ENCODE measurements around the gene DYTN.

The DYTN gene

DNA sequence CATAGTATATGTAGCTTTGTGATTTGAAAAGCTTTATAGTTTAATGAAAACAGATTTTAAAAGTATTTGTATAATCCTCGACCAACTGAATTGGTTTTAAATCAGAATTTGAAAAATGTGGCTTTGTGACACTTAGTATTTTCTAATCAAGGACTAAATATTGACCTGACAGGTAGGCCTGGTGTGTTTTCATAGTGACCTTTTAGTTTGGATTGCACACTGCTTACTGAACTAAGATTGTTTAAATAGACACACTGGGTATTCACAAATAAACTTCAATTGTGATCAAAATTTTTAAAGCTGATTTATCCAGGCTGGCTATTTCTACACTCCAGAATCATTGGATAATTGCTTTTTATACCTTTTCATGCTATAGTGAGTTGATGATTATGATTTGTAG, 107.7 kb downstream of the DYTN start:
- no peak for DNase-seq

DNA sequence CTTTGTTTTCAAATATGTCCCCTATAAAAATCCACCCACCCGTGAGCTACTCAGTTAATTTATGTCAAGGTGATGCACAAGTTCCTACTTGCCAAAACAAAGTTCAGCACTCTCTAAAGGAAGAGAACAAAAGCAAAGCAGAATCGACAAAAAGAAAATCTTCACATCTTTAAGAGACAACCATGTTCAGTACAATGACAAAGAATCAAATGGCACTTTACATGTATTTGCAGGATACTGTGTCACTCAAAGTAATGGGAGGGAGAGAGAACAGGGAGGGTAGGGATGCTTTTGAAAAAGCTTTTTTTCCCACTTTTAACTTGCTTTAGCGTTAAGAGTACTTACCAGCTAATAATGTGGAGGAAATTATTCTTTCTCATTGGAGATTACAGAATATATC, 115.0 kb downstream of the DYTN start:
- no peak for DNase-seq
